ENCODE measurements around the gene PRKAB2. TPM values are rescaled to one million over a fixed set of nuclear protein-coding genes. Genes with fewer than 3 reads are reported as not detected.
A peak's percentile ranks its signal among the peaks of the same experiment; 100 is the strongest.

Gene PRKAB2
- total and polyA plus RNA-seq, 2 of the 13 experiments (the other 11 are each of a cell fraction or from before 2014, with no cell fraction given): 44.0 to 118 TPM

- TF ChIP-seq ZHX2 (IDR thresholded peaks at IDR 0.05; ENCODE audit: low read depth) (no peak), ZHX2 (CRISPR knock-in tag; IDR thresholded peaks at IDR 0.05; ENCODE audit: borderline replicate concordance) (0 out of 2 replicates have a peak, but pooled peaks have one; percentile 21), GTF3A (CRISPR knock-in tag; conservative IDR thresholded peaks at IDR 0.05) (no peak), FIP1L1 (IDR thresholded peaks at IDR 0.05; ENCODE audit: borderline replicate concordance, insufficient read depth, low read depth, low read length) (0 out of 2 replicates have a peak, but pooled peaks have one; percentile 4), CBX2 (IDR thresholded peaks at IDR 0.05; ENCODE audit: low read depth, low read length) (no peak), CBX2 (CRISPR knock-in tag; IDR thresholded peaks at IDR 0.05; ENCODE audit: low read depth) (no peak), ZNF557 (CRISPR knock-in tag; IDR thresholded peaks at IDR 0.05) (0 out of 2 replicates have a peak, but pooled peaks have one; percentile 27), KAT8 (CRISPR knock-in tag; IDR thresholded peaks at IDR 0.05) (no peak; the same call in 1 of the 2 replicates), POLR2A (IDR thresholded peaks at IDR 0.05; ENCODE audit: insufficient read depth in 1 of 2, low read depth in 2 of 2, low read length in 2 of 2) (peak in 1 of 2 experiments; percentile 69; a peak in 3 of 4 replicates), SRSF4 (IDR thresholded peaks at IDR 0.05; ENCODE audit: low read depth, low read length, poor library complexity, severe bottlenecking) (no peak), FOXO4 (CRISPR knock-in tag; conservative IDR thresholded peaks at IDR 0.05) (0 out of 2 replicates have a peak, but pooled peaks have one; percentile 58), ZNF3 (CRISPR knock-in tag; IDR thresholded peaks at IDR 0.05) (no peak), ZFP1 (CRISPR knock-in tag; IDR thresholded peaks at IDR 0.05) (no peak), HMGA1 (CRISPR knock-in tag; conservative IDR thresholded peaks at IDR 0.05) (no peak), ZNF17 (CRISPR knock-in tag; IDR thresholded peaks at IDR 0.05) (no peak), NFKBIZ (CRISPR knock-in tag; IDR thresholded peaks at IDR 0.05) (no peak), SAFB2 (CRISPR knock-in tag; IDR thresholded peaks at IDR 0.05; ENCODE audit: borderline replicate concordance, low read depth) (0 out of 2 replicates have a peak, but pooled peaks have one; percentile 4), KMT2B (CRISPR knock-in tag; IDR thresholded peaks at IDR 0.05) (no peak), HOXA5 (CRISPR knock-in tag; IDR thresholded peaks at IDR 0.05) (peak; percentile 86; the same call in 1 of the 2 replicates), THAP11 (CRISPR knock-in tag; IDR thresholded peaks at IDR 0.05) (no peak), E2F1 (CRISPR knock-in tag; IDR thresholded peaks at IDR 0.05) (0 out of 2 replicates have a peak, but pooled peaks have one; percentile 18), ZNF292 (CRISPR knock-in tag; IDR thresholded peaks at IDR 0.05; ENCODE audit: borderline replicate concordance, low read depth) (no peak), ZNF788 (CRISPR knock-in tag; IDR thresholded peaks at IDR 0.05; ENCODE audit: borderline replicate concordance) (no peak)
Measured at GRCh38 chr1:147171399-147172167, 687 bp downstream of the PRKAB2 start (continued).
